Lower leg skin (tissue), 3 donors: ENCODE measurements around the gene SECISBP2L.

Experiments
- CTCF ChIP-seq, 3 donors: fragments of 450-650 bp; IDR thresholded peaks; one replicate each; pipeline ENCODE4 v1.5.1; 2016; ENCODE audit warnings: antibody characterized with exemption in 3 of 3, mild to moderate bottlenecking in 3 of 3, moderate library complexity in 2 of 3
- POLR2A ChIP-seq, 2 donors: fragments of 450-650 bp; IDR thresholded peaks; one replicate each; pipeline ENCODE4 v1.6.1; 2016 to 2017; ENCODE audit warnings: antibody characterized with exemption in 2 of 2, mild to moderate bottlenecking in 1 of 2, moderate library complexity in 1 of 2

GRCh38 chr15:48992545-48992944 is 53.7 kb downstream of the SECISBP2L start:
- TF ChIP-seq CTCF (IDR thresholded peaks at IDR 0.05) (no peak), POLR2A (IDR thresholded peaks at IDR 0.05) (no peak)
